IPS-NIHi11 (cell line): ENCODE measurements around the gene TRERF1.

ENCODE experiments used
- DNase-seq: peaks from one replicate; pipeline ENCODE4 v3.0.0; 2012; ENCODE audit warnings: mixed read lengths, low spot score

Gene TRERF1

DNA sequence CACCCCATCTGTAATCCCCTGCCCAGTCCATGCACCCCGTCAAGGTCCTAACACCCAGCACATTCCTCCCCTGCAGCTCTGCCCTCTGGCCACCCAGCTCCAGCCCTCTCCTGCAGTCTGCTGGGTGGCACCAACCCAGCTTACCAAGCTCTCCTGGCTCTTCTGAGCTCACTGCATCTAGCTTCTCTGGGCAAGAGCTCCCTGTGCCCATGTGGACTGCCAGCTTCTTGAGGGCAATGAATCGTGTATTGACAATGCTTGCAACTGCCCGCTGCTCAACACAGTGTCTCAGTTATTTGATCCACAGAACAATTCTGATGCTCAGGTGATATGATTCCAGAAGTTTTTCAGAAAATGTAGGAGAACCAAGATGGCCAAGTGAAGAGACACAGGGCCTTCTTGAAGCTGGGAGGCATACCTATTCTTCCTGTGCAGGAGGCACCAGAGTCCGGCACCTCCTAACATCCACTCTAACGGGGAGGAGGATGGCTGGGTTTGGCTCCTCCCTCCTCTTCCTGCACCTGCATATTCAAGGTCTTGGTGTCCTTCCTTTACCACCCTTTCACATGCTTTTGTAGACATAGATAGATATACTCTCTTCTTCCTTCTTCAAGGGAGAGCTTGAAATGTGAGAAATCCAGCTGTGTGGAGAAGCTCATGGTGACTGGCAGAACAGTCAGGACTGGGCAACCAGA, 85.6 kb downstream of the TRERF1 start:
- DNase-seq, result no peak

DNA sequence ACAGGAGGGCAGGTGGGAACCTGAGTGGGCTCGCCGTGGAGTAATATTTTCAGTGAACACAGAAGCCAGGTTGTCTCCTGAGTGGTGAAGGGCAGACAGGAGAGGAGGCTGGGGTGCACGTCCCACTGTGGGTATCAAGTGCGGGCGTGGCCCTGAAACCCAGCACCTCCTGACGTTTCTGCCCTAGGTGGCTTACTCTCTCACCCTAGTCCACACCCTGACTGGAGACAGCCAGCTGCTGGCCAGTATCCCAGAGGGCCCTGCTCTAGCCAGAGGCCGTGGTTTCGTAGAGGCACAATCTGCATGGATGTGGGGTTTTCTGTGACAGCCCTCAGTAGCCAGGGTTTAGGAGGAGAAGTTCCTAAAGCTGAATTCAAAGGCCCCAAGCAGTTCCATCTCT, 86.7 kb downstream of the TRERF1 start:
- no peak for DNase-seq

DNA sequence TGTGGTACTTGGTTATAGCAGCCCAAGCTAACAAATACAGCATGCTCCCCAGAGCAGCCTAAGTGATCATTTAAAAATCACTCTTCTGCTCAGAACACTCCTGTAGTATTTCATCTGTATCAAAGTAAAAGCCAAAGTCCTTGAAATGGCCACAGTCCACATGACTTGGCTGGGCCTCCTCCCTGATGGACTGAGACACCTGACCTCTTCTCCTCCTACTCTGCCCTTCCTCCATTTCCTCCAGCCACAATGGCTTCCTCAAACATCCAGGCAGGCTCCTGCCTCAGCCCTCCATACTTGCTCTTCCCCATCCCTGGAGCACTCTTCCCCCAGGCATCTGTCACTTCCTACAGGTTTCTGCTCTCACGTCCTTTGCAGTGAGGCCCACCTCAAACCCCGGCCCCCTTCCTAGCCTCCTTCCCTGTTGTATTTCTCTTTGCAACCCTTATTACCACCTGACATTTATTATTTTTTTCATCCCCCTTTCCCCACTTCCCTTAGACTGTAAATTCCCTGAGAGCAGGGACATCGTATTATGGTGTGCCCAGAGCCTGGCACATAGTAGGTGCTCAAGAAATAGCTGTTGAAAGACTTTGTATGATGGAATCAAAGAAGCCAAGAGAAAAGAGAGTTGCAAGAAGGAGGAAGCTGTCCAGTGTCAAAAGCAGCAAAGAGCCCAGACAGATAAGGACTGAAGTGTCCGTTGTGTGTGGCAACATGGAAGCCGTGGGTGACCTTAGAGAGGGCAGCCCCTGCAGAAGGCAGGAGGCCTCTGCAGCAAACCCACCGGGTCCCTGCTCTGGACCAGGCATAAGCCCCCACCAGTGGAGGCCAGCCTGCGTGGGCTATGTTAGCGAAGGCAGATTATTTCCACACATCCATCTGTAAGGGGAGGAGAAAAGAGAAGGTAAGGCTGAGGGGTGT, 87.5 kb downstream of the TRERF1 start:
- DNase-seq, result no peak

DNA sequence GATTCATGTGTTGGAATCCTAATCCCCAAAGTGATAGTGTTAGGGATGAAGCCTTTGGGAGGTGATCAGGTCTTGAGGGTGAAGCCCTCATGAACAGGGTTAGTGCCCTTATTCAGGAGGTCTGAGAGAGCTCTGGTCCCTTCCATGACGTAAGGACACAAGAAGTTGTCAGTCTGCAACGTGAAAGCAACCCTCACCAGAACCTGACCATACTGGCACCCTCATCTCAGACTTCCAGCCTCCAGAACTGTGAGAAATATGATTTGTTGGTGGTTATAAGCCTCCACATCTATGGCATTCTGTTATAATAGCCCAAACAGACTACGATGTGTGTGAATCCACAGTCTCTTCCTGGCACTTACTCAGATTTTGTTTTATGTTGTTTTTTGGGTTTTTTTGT, 90.7 kb downstream of the TRERF1 start:
- no peak for DNase-seq

DNA sequence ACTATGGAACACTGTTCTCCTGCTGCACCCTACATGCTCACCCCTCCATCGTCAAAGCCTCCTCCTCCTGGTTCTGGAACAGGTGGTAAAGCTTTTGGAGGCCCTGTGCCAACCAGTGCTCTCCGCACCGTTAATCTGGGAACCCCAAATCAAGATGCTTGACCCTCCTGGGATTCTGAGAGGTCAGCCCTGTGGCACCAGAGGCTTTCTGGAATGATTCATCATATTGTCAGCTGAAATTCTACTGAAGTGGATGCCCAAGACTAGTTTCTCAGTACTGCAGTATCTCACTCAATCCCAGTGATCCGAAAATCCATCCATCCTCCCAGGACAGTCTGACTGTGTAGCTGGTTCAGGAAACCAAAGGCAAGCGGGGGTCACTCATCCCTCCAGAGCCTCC, 92.7 kb downstream of the TRERF1 start:
- no peak for DNase-seq

DNA sequence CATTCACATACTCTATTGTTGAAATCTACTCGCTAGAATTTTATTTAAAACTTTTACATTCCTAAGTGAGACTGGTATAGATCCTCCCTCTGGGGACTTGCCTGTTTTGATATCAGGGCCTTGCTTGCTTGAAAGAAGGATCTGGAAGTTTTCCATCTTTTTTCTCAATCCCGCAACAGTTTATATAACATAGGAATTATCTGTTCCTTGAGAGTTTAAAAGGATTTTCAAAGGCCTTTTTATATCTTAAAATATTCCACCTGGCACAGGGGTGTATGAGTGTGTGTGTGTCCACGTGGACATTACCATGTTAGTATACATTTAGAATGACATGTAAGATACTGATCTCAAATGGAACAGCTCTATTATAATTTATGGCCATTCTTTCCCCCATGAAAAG, 96.3 kb downstream of the TRERF1 start:
- no peak for DNase-seq

DNA sequence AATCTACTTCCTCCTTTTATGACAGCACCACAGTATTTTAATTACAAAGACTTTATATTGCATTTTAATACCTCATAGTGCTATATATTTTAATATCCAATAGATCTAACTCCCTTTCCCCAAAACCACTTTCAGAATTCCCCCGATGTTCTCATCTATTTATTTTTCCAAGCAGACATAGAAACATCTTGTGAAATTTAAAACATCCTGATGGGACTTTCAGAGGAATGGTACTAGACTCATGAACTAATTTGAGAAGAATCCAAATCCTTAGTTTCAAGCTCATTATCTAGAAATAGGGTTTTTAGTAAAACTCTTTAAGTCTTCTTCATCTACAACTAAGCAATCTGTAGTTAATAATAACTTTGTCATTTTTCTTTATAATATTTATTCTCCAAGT, 97.0 kb downstream of the TRERF1 start:
- no peak for DNase-seq

DNA sequence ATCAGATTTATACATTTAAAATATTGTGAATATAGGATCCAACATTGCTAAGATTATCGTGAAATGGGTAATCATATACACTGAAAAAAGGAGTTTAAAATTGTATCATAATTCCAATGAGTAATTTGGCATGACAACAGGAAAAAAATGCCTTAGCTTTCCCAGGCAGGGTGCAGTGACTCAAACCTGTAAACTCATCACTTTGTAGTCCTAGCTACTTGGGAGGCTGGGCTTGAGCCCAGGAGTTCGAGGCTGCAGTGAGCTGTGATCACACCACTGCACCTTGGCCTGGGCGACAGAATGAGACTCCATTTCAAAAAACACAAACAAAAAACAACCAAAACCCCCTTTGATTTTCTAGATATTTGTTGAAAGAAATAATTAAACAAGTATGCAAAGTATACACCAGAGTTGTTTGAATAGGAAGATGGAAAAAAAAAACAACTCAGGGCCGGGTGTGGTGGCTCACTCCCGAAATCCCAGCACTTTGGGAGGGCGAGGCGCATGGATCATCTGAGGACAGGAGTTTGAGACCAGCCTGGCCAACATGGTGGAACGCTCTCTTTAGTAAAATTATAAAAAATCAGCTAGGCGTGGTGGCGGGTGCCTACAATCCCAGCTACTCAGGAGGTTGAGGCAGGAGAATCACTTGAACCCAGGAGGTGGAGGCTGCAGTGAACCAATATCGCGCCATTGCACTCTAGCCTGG, 98.7 kb downstream of the TRERF1 start:
- no peak for DNase-seq

DNA sequence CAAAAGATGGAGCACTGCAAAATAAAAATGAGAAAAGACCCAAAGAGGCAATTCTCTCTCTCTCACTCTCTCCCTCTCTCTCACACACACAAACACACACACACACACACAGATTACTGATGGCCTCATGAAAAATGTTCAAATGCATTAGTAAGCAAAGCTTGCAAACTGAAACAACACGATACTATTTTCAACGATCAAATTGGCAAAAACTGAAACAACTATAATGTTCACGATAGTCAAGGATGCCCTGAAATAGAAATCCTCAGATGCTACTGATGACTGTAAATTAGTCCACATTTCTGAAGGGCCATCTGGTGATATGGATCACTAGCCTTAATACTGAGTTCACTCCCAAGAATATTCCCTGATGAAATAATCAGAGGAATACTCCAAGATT, 100.8 kb downstream of the TRERF1 start:
- no peak for DNase-seq

DNA sequence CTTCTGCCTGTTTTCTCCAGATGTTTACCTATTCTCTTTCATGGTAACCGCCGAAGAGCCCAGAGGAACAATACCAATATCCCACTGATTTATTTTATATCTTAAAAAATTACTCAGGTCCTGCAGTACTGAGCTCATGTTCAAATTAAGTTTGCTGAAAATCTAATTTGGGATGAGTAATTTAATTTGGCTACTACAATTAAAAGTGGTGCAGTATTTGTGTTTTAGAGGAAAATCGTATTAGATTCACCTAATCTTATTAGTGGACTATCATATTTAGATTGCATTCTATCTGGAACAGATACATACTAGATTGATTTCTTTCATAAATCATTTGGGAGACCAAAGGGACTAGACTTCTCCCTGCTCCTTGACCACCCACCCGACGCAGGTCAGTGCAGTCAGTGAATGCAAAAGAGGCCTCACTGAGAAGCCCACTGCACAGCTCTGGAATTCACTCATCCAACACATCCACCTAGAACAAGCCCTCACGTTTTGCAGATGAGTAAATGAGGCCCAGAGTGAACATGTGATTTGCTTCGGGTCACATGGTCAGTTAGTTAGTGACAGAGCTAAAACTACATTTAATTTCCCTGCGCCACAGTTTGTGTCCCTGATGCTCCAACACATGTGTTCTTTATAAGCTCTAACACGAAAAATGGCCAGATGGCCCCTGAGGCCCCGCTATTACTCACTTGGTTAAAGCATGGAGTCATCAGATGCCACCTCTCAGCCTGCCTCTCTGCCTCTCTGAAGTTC, 101.8 kb downstream of the TRERF1 start:
- DNase-seq, result no peak

DNA sequence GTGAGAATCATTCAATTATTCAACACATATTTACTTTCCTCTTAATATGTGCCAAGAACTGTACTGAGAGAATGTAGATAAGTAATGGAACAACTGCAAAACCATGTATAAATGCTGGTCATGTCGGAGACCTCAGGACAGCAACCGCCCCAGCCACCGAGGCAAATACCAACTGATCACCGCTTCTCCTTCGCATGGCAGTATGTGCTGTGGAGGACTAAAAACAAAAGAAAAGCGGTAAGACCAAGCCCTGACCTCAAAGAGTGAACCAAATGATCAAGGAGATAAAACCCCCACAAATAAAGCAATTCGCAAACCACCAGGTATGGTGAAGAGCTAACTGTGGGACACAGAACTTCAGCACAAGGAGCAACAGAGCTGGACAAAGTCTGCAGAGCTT, 104.3 kb downstream of the TRERF1 start:
- no peak for DNase-seq

DNA sequence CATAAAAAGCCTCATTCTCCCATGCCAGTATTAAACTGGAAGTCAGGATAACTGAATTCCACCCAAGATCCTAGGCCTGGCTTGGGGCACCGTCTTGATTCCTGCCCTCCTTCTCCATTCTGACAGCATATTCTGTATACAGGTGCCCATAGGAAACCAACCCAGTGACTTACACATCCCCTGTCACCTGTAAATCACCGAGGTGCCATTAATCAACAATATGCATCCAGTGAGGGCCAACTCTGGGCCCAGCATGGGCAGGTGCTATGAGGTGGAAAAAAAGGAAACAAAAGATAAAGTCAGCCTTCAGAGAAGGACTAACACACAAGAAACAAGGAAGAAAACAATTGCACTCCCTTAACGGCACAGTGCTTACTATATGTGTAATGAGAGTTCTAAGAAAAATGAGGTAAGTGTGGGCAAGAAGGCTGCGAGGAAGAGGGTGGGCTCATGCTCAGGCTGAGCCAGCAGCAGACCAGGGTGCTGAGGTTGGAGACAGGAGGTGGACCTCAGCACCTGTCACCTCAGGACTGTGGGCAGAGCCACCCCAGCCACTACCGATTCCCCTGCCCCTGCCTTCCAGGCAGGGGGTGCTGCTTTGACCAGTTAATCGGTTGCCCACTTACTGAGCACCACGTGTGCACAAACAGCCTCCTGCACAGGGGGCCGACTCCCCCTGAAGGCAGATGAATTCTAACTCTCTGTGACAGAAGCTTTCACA, 105.9 kb downstream of the TRERF1 start:
- no peak for DNase-seq

DNA sequence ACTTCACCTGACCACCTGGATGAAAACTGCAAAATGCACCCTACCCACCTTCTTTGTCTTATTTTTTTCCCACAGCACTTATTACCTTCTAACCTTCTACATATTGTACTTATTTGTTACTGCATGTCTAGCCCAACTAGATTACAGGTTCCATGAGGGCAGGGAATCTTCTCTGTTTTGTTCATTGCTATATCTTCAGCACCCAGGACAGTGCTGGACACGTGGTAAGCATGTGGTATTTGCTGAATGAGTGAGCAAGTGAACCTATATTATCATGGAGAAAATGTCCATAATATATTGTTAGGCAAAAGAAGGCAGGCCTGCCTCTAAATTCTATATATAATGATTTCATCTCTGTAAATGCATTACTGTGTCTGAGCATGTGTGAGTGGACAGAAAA, 107.0 kb downstream of the TRERF1 start:
- no peak for DNase-seq

DNA sequence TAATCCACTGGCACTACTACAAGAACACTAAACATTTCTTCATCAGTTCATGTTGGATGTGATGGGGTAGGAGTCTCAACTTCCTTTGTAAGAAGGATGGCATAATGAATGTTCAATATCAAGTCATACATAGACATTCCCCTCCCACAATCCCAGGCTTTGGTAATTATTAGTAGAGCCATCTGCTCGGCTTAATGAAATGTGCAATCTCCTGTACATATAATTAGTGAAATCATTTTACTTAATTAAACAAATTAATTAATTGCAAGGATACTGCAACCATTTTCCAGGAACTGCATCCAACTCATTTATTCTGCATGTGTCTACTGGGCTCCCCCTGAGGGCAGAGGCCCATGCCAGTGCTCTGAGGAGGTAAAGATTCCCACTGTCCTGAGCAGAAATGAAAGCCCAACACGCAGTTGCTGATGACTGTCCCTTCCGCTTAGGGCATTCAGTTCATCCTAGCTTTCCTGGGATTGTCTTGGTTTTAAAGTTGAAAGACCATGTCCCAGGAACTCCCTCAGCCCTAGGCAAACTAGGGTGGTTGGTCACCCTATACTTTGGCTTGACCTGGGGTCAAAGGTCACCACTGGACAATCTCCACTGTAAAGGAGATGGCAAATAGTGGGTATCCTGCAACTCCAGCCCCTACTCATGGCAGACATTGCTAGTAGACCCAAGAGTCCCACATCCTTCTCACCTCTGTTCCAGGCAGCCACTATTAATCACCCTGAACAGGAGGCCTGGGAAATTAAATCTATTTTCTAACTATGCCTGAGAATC, 109.8 kb downstream of the TRERF1 start:
- no peak for DNase-seq

DNA sequence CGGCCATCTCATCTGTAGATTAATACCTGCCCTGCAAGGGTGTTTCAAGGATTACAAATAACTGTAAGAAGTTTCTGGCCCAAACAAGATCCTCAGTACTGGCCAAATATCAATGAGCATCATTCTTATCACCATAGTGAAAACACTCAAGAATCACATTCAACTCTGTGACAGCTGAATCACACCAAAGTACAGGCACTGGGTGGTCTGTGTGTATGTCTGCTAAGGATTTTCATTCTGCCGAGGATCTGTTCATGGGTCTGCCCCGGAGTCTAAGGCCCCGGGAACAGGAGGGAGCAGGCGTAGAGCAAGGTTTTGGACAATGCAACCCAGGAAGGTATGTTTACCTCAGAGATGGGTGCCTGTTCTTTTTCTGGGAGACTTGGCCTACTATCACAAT, 110.5 kb downstream of the TRERF1 start:
- DNase-seq, result no peak

DNA sequence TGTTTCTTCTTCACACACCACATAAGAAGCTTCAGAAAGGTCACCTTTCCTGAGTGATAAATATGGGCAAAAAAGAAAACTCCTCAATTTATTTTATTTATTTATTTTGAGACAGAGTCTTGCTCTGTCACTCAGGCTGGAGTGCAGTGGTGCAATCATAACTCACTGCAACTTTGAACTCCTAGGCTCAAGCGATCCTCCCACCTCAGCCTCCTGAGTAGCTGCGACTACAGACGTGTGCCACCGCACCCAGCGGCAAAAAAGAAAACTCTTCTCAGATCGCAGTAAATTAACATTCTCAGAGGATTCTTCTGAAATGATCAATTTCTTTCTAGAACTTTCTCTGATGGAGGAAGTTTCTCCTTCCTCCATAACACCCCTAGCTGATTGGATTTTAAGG, 111.2 kb downstream of the TRERF1 start:
- DNase-seq, result no peak

DNA sequence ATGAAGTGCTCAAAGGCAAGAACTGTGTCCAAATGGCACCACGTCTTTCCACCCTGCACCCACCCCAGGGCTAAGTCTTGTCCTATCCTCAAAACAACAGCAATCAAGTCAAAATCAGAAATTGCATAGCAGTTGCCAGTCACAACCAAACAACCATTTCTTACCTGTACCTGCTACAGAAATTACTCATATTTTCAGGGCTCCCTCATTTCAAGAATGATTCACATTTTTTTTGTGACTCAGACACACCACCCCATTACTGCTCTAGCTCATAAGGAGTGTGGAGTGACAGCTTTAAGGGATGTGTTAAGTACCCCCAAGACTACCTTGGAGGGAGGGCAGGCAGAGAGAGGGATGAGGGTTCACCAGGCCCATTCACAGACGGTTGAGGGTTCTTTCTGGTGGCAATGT, 111.7 kb downstream of the TRERF1 start:
- DNase-seq, result no peak

DNA sequence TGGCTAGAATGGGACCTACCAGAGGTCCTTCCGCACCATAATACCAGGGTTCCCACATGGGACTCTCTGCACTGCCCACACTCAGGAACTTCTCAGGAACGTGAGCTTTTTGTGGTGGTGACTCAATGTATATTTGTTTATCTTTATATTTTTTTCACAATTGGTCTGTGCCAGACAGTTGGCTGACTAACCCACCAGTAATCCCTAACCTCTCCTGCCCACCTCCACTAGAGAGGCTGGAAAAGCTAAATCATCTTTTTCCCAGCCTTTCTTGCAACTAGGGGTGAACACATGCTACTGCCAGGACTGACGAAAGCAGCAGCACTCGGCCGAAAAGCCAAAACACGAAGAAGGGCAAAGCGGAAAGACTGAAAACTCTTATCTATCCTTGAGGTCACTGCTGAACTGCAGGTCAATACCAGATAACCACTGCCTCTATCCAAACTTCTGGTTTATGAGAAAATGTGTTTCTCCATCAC, 112.9 kb downstream of the TRERF1 start:
- DNase-seq, result no peak

DNA sequence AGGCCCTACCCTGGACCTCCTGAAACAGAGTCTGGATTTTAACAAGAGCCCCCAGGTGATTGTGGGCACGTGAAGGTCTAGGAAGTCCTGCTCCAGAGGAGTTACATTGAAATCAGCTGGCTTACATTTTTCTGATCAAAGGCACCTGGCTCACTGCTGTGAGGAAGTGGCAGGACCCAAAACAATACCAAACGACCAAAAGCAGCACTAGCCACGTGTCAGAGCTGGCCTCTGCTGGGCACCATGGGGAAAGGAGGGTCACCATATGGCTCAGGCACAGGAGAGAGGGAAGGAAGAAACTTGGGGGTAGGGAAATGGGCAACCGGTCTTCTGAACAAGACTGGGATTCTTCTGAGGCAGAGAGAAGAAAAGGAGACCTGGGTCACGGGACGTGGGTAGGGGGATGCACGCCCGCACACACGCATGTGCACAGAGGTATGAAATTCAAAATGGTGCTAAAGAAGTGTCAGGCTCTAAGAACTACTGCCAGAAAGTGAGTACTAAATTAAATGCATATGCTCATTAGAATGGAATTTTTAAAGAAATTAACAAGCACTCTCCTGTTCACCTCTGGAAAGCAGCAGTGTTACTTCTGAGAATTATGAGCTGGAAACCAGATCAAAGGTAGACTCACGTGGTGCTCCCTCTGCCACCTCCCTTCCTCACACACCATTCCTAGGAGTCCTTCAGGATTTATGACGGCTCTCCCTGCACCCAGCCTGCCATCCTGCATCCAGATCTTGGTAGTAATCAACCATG, 113.6 kb downstream of the TRERF1 start:
- no peak for DNase-seq

DNA sequence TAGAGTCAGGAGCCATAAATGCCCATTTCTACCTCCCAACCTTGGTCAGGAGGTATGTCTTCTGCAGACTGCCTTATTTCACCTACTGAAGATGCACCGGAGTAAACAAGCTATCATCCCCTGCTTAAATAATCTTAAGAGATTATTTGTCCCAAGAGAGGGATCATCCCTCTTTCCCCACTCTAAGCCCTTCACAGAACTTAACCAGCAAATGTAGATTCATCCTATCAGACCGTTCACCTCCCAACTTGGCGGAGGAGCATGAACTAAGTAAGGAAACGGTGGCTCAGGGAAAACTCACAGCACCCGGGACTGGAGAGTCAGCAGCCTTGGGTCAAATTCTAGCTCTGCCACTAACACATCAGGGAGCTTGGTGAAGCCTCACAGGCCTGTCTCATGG, 115.3 kb downstream of the TRERF1 start:
- DNase-seq, result no peak
